Tibial nerve (tissue), 4 donors: ENCODE data around the gene SORCS2. TPM values are rescaled to one million over a fixed set of nuclear protein-coding genes. Genes with fewer than 3 reads are reported as not detected.

Experiments
- DNase-seq, 2 donors: peaks; one replicate each; pipeline ENCODE4 v3.0.0-alpha.2; 2019; ENCODE audit warnings: low spot score in 2 of 2
- H3K27ac ChIP-seq, 4 donors: fragments of 200-600 bp; sonication (generic) in 3 of 4; one replicate each; pipeline ENCODE4 v1.5.1; 2017 to 2019; ENCODE audit warnings: mild to moderate bottlenecking in 1 of 4
- H3K27me3 ChIP-seq, 2 donors: fragments of 200-600 bp; sonication (generic) in 1 of 2; one replicate each; pipeline versions ENCODE4 v1.5.1 to v1.6.0; 2017 to 2019
- H3K36me3 ChIP-seq, 3 donors: fragments of 200-600 bp; sonication (generic); one replicate each; pipeline ENCODE4 v1.5.1; 2018 to 2019
- H3K4me1 ChIP-seq, 4 donors: fragments of 200-600 bp; sonication (generic) in 3 of 4; one replicate each; pipeline ENCODE4 v1.5.1; 2017 to 2019
- H3K4me3 ChIP-seq, 4 donors: fragments of 200-600 bp; sonication (generic) in 3 of 4; one replicate each; pipeline ENCODE4 v1.5.1; 2017 to 2019; ENCODE audit warnings: mild to moderate bottlenecking in 1 of 4, moderate library complexity in 1 of 4
- H3K9me3 ChIP-seq, 4 donors: fragments of 200-600 bp; sonication (generic) in 3 of 4; one replicate each; pipeline ENCODE4 v1.5.1; 2017 to 2019
- EP300 ChIP-seq, 2 donors: sonication (generic); formaldehyde crosslinking; IDR thresholded peaks; one replicate each; pipeline ENCODE4 v1.6.1; 2017; ENCODE audit warnings: antibody characterized with exemption in 2 of 2, mild to moderate bottlenecking in 1 of 2
- POLR2A ChIP-seq, 2 donors: fragments of 450-650 bp; IDR thresholded peaks; one replicate each; pipeline ENCODE4 v1.6.1; 2017; ENCODE audit warnings: antibody characterized with exemption in 2 of 2, mild to moderate bottlenecking in 2 of 2, moderate library complexity in 2 of 2
- WGBS, 2 donors: methylation state at CpG; one replicate each; pipeline ENCODE4 v1.1.5; 2018; 5-methylcytosine and 5-hydroxymethylcytosine counted together
- total RNA-seq, 4 donors: library from RNA; depleted of rRNA; stranded (reverse); fragments of >200 nt; gene quantifications; one replicate each; pipeline ENCODE4 v1.1.0, GENCODE V29; 2016
- TF ChIP-seq, protein P1 (sequence below), 5 experiments: fragments of 200-600 bp in 3 of 5; fragments of 450-650 bp in 2 of 5; sonication (generic) in 3 of 5; IDR thresholded peaks; one replicate each; pipeline ENCODE4 v1.5.1; 2016 to 2019; ENCODE audit warnings: antibody characterized with exemption in 5 of 5, mild to moderate bottlenecking in 3 of 5, moderate library complexity in 2 of 5

SORCS2 gene
- total RNA-seq, 4 donors from 2014 or later, result 15.6 to 48.9 (median 38.3) TPM

DNA sequence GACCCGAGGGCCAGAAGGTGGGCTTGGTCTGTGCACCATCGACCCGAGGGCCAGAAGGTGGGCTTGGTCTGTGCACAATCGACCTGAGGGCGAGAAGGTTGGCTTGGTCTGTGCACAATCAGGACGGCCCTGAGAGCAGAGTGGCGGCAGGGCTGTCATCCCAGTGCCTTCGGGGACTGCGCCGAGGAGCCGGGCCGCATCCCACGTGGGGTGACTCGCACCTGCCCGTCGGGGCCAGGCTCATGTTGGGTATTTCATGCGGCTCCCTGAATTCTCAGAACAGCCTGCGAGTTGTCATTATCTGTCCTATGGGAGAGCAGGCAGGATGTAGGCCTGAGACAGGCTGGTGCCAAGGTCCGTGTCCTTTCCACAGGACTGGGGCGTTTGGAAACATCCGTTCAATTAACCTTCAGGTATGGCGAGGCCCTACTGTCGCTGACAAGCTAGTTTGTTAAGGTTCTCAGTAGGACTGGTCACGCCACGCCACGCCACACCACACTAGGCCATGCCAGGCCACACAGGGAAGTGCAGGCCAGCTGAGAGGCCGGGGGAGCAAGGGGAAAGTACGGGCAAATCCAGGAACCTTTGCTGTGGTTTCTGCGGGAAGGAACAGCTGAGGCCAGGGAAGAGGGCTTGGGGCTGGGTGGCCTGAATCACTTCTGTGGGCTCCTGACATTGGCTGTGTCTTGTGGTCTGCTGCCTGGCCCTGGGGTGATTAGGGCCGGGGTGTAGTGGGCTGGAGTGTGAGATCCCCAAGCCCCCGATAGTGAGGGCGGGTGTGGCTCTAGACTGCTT, 564.4 kb downstream of the SORCS2 start:
- peaks cover 0 to 16% (median 0%) of the 10 kb centered on the region in 3 donors for H3K36me3 ChIP-seq
- H3K27ac ChIP-seq, result peak overlapping the region in 2 of 4 donors; percentile 42 to 43
- peaks cover 0 to 18% (median 5%) of the 10 kb centered on the region in 4 donors for H3K4me1 ChIP-seq
- TF ChIP-seq POLR2A (IDR thresholded peaks at IDR 0.05) (no peak), EP300 (IDR thresholded peaks at IDR 0.05) (no peak)
- TF ChIP-seq, protein P1, sequence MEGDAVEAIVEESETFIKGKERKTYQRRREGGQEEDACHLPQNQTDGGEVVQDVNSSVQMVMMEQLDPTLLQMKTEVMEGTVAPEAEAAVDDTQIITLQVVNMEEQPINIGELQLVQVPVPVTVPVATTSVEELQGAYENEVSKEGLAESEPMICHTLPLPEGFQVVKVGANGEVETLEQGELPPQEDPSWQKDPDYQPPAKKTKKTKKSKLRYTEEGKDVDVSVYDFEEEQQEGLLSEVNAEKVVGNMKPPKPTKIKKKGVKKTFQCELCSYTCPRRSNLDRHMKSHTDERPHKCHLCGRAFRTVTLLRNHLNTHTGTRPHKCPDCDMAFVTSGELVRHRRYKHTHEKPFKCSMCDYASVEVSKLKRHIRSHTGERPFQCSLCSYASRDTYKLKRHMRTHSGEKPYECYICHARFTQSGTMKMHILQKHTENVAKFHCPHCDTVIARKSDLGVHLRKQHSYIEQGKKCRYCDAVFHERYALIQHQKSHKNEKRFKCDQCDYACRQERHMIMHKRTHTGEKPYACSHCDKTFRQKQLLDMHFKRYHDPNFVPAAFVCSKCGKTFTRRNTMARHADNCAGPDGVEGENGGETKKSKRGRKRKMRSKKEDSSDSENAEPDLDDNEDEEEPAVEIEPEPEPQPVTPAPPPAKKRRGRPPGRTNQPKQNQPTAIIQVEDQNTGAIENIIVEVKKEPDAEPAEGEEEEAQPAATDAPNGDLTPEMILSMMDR (IDR thresholded peaks at IDR 0.05), result no peak
- WGBS, 2 donors, result 79 to 86% methylated on average over 30 to 32 of the region's 32 CpGs
- DNase-seq, result no peak
- H3K9me3 ChIP-seq, result no peaks in the 10 kb centered on the region
- H3K27me3 ChIP-seq, result peaks cover 0 to 2% of the 10 kb centered on the region in 2 donors
- H3K4me3 ChIP-seq, result no peak overlapping the region

DNA sequence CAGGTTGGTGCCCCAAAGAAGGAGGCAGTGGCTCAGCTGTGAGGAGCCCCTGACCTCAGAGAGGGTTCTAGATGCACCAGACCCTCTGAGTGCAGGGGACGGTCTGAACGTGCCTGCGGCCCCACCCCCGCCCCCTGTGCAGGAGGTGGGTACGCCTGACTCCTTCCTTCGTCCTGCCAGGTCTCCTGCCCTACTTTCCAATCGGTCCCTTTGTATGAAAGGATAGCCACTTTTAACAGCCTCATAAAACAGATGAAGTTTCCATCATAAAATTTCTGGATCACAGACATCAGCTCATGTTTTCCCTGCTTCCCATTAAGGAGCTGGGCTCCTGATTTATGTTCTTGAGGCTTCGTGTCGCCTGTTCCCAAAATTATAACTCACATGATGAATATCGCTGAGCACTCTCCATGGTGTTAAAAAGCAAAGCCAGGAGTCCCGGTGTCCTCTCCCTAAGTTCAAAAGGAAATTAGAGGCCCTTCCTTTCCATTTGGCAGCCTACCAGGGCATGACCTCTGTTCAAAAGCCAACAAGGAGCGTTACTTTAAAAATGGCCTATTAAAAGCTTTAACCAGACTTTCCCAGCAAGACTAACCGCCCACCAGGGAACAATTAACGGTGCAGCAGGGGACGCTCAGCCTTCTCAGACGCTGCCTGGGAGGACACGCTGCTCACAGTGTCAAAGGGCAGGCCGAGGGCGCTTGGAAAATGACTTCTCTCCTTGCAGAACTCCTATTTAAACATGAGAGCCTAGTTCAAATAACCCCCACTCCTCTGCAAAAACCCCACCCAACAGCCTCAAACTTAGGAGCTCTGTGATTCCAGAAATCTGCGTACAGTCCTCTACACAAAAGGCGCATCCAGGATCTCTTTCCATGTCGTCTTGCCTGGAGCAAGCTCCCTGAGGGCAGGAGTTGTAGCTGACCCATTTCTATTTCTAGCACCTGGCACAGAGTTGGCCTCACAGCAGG, 565.4 kb downstream of the SORCS2 start:
- TF ChIP-seq EP300 (IDR thresholded peaks at IDR 0.05), result peak in 1 of 2 donors; percentile 50
- TF ChIP-seq, protein P1 (IDR thresholded peaks at IDR 0.05), result no peak
- Histone ChIP-seq H3K36me3 (peaks cover 0 to 16% (median 0%) of the 10 kb centered on the region in 3 donors), H3K27me3 (peaks cover 0 to 2% of the 10 kb centered on the region in 2 donors), H3K4me1 (peaks cover 0 to 18% (median 5%) of the 10 kb centered on the region in 4 donors), H3K27ac (peak overlapping the region in 2 of 4 donors; percentile 42 to 43), H3K4me3 (no peak overlapping the region), H3K9me3 (no peaks in the 10 kb centered on the region)
- 52 to 60% methylated on average over 22 of the region's 22 CpGs for WGBS, 2 donors
- DNase-seq, result peak in 1 of 2 donors; percentile 48

DNA sequence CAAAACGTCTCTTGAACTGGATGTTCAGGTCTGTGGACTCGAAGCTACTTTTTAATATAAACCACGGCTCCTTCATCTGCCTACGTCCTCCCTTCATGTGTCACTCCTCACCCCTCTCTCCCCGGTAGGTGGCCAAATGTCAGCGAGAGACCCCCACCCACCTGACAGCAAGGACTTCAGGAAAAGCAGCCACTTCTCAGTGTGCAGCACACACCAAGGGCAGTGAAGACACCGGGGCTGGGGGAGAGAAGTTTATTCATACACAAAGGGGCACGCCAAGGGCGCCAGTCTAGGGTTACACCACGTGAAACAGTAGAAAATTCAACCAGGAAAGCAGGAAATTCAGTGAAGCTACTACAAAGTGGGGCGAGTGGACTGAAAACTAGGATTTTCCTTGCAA, 566.1 kb downstream of the SORCS2 start:
- DNase-seq, result no peak
- Histone ChIP-seq H3K27me3 (peaks cover 0 to 2% of the 10 kb centered on the region in 2 donors), H3K4me1 (peaks cover 0 to 18% (median 5%) of the 10 kb centered on the region in 4 donors), H3K36me3 (peaks cover 0 to 22% (median 0%) of the 10 kb centered on the region in 3 donors), H3K4me3 (no peak overlapping the region), H3K9me3 (no peaks in the 10 kb centered on the region), H3K27ac (peak overlapping the region in 2 of 4 donors; percentile 42 to 43)
- 84 to 92% methylated on average over 11 of the region's 11 CpGs for WGBS, 2 donors
- TF ChIP-seq, protein P1 (IDR thresholded peaks at IDR 0.05), result no peak
- no peak for TF ChIP-seq POLR2A (IDR thresholded peaks at IDR 0.05)
- no peak for TF ChIP-seq EP300 (IDR thresholded peaks at IDR 0.05)

DNA sequence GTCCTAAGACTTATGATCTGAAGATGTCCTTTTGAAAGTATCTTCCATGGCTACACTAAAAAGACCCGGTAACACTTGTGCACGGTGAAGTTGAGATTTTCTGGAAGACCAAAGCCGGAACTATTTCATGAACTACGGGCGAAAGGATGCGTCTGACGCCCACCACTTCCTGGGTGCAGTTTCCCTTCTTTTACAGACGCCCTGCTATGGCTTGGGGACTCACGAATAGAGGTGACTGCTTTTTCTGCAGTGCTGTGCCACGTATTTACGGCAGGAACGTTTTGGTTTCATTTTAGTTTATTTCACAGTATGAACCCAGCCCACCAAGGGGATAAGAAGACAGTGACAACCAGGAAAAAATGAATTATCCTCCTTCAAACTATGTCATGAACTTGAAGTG, 566.9 kb downstream of the SORCS2 start:
- Histone ChIP-seq H3K27me3 (peaks cover 0 to 2% of the 10 kb centered on the region in 2 donors), H3K36me3 (peaks cover 0 to 29% (median 0%) of the 10 kb centered on the region in 3 donors), H3K4me3 (no peak overlapping the region), H3K9me3 (no peaks in the 10 kb centered on the region), H3K27ac (no peak overlapping the region), H3K4me1 (peaks cover 0 to 18% (median 5%) of the 10 kb centered on the region in 4 donors)
- no peak for DNase-seq
- TF ChIP-seq EP300 (IDR thresholded peaks at IDR 0.05) (no peak), POLR2A (IDR thresholded peaks at IDR 0.05) (no peak)
- TF ChIP-seq, protein P1 (IDR thresholded peaks at IDR 0.05), result no peak
- WGBS, 2 donors, result 69 to 80% methylated on average over 12 of the region's 12 CpGs
